ENCODE measurements around the gene TMEM258. TPM values are rescaled to one million over a fixed set of nuclear protein-coding genes. Genes with fewer than 3 reads are reported as not detected.
A peak's percentile ranks its signal among the peaks of the same experiment; 100 is the strongest.

Gene TMEM258
- total and polyA plus RNA-seq, 10 of the 15 experiments (the other 5 are each of a cell fraction or from before 2014, with no cell fraction given) = 160 to 840 (median 326) TPM

DNA sequence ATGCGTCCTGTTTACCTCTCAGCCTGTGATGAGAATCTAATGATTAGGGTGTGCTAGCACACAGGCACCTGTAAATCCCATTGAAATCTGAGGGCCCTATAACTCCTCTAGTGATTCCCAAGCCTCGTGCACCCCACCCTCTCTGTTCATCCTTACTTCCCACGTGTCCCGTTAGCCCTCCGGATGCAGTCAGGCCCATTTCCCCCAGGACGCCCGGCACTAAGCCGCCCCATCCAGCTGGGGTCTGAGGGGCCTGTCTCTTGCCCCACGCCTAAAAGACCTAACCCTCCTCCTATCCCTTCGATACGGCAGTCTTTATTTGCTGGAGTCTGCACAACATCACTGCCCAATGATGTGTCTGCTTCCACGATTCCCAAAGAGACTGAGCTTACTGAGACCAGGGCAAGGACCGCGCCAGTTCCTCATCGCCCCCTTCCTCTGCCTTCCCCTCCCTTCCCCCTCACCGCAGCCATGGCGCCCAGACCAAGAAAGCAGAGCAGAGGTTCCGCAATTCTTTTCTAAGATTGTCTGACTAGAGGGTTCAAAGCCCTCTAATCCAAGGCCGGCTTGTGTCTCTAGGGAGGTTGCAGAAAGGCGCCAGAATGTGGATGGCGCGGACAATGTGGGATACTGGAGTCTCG is 34.7 kb upstream of the TMEM258 start:
- Histone ChIP-seq H3K27ac (ENCODE audit: control insufficient read depth, insufficient read depth) (peak overlapping the region; percentile 95), H3K79me2 (ENCODE audit: control insufficient read depth, insufficient read depth, low read length) (peaks cover 52% of the 10 kb centered on the region), H3K36me3 (ENCODE audit: control insufficient read depth in 2 of 2, insufficient read depth in 2 of 2, low read length in 1 of 2) (peaks cover 0 to 4% of the 10 kb centered on the region in 2 experiments; a peak in 1 of 4 replicates), H3K9me3 (replicated peaks; ENCODE audit: control insufficient read depth, insufficient read depth, low read length) (no peaks in the 10 kb centered on the region), H3K4me3 (peak overlapping the region; percentile 100), H2AFZ (ENCODE audit: control insufficient read depth, low read depth, low read length) (peak overlapping the region; percentile 87), H3K4me2 (ENCODE audit: control insufficient read depth, insufficient read depth) (peak overlapping the region; percentile 93), H3K27me3 (replicated peaks in 1 of 2; ENCODE audit: control insufficient read depth in 2 of 2, insufficient read depth in 2 of 2, low read length in 1 of 2) (no peaks in the 10 kb centered on the region), H3K9ac (ENCODE audit: control insufficient read depth, insufficient read depth, low read length) (peak overlapping the region; percentile 95), H4K20me1 (ENCODE audit: control insufficient read depth, insufficient read depth) (no peaks in the 10 kb centered on the region), H3K4me1 (ENCODE audit: control insufficient read depth, insufficient read depth, low read length) (peaks cover 12% of the 10 kb centered on the region)
- ChIA-PET CTCF (interaction anchor here (1.6 to 9.7 kb wide), 3 partner anchors 11 to 281 kb away, joined by 5 to 75 read pairs (median 56); partner anchors contain the start of gene FADS1), POLR2A (interaction anchor here (0.6 to 6.9 kb wide), 7 partner anchors 9 to 72 kb away, joined by 3 to 167 read pairs (median 5); partner anchors contain the start of genes FADS1, FEN1 and TMEM258), RAD21 (ENCODE audit: unreplicated experiment) (interaction anchor here (5.2 to 6.9 kb wide), 2 partner anchors 10 to 29 kb away, joined by 48 to 51 read pairs; partner anchors contain the start of gene FADS1), SMC1A (ENCODE audit: uncharacterized antibody, unreplicated experiment) (interaction anchor here (0.6 to 6.2 kb wide), 4 partner anchors 10 to 488 kb away, joined by 3 to 67 read pairs (median 3); partner anchors contain the start of gene FADS1)
- TSS peak; percentile 88 for BruUV-seq (replicated peaks)
- intact Hi-C loops (cut with micrococcal nuclease; ENCODE audit: unreplicated experiment) = loop anchor here (1.0 to 5.0 kb wide), 2 partner anchors 11 to 140 kb away; partner anchors contain the start of gene FTH1
- FAIRE-seq (no peak), ATAC-seq (peak; percentile 27), DNase-seq (ENCODE audit: low read depth, low spot score) (no peak)
- in situ Hi-C loops (cut with MboI) = no loop called here
- whole genome bisulfite sequencing (ENCODE audit: insufficient coverage, insufficient replicate concordance, low lambda C conversion rate, missing lambda C conversion rate) = 4% methylated on average over 23 of the region's 23 CpGs
- TF ChIP-seq ZSCAN29 (IDR thresholded peaks at IDR 0.05) (0 out of 2 replicates have a peak, but pooled peaks have one; percentile 30), HDGF (IDR thresholded peaks at IDR 0.05) (peak; percentile 39; the same call in 1 of the 2 replicates), YY1 (IDR thresholded peaks at IDR 0.05; ENCODE audit: low read depth, low read length) (peak; percentile 84), SMAD1 (IDR thresholded peaks at IDR 0.05; ENCODE audit: low read depth, partially characterized antibody) (no peak), HDAC6 (IDR thresholded peaks at IDR 0.05; ENCODE audit: unreplicated experiment) (no peak), WRNIP1 (IDR thresholded peaks at IDR 0.05; ENCODE audit: borderline replicate concordance, low read depth, low read length) (no peak), MLLT1 (IDR thresholded peaks at IDR 0.05) (peak; percentile 30), POLR2AphosphoS2 (IDR thresholded peaks at IDR 0.05; ENCODE audit: low read depth, low read length) (peak; percentile 42; the same call in 1 of the 2 replicates), USF1 (IDR thresholded peaks at IDR 0.05; ENCODE audit: borderline replicate concordance, extremely low read length, insufficient read depth, low read depth, low read length) (no peak), NBN (IDR thresholded peaks at IDR 0.05) (peak; percentile 18), ATF3 (IDR thresholded peaks at IDR 0.05; ENCODE audit: borderline replicate concordance, extremely low read depth, low read depth, low read length) (no peak), CHD2 (IDR thresholded peaks at IDR 0.05; ENCODE audit: borderline replicate concordance, low read depth, low read length) (0 out of 2 replicates have a peak, but pooled peaks have one; percentile 23), ZNF274 (IDR thresholded peaks at IDR 0.05; ENCODE audit: insufficient read depth, insufficient read length) (no peak), NKRF (conservative IDR thresholded peaks at IDR 0.05) (no peak), RFX5 (IDR thresholded peaks at IDR 0.05; ENCODE audit: low read depth, low read length) (no peak), LARP7 (IDR thresholded peaks at IDR 0.05) (no peak), SMAD5 (IDR thresholded peaks at IDR 0.05; ENCODE audit: low read depth) (0 out of 2 replicates have a peak, but pooled peaks have one; percentile 17)
- TF ChIP-seq, protein P1, sequence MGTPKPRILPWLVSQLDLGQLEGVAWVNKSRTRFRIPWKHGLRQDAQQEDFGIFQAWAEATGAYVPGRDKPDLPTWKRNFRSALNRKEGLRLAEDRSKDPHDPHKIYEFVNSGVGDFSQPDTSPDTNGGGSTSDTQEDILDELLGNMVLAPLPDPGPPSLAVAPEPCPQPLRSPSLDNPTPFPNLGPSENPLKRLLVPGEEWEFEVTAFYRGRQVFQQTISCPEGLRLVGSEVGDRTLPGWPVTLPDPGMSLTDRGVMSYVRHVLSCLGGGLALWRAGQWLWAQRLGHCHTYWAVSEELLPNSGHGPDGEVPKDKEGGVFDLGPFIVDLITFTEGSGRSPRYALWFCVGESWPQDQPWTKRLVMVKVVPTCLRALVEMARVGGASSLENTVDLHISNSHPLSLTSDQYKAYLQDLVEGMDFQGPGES (IDR thresholded peaks at IDR 0.05) = no peak

Measured in GM12878 (cell line).